HCT116 (cell line): ENCODE results near the gene KMT2C.

ENCODE experiments used
- POLR2AphosphoS5 ChIP-seq: IDR thresholded peaks from 2 replicates; pipeline ENCODE4 v1.6.1; 2011; ENCODE audit warnings: mild to moderate bottlenecking, low read depth, low read length, moderate library complexity
- SIN3A ChIP-seq: IDR thresholded peaks from 2 replicates; pipeline ENCODE4 v1.6.1; 2012; ENCODE audit warnings: low read depth
- SP1 ChIP-seq: IDR thresholded peaks from 2 replicates; pipeline ENCODE4 v1.6.1; 2012; ENCODE audit warnings: low read depth
- TF ChIP-seq, protein P1 (sequence below), 3 experiments: fragments of 200-600 bp in 1 of 3; sonication (generic) in 1 of 3; IDR thresholded peaks in 2 of 3; conservative IDR thresholded peaks in 1 of 3; 2 replicates each; pipeline ENCODE4 v1.5.1; 2012 to 2017; ENCODE audit warnings: low read depth in 2 of 3, low read length in 2 of 3, antibody characterized with exemption in 1 of 3, borderline replicate concordance in 1 of 3, control low read depth in 1 of 3, mild to moderate bottlenecking in 1 of 3, mixed read lengths in 1 of 3, mixed run types in 1 of 3, moderate library complexity in 1 of 3; ENCODE audit not compliant: insufficient read depth in 1 of 3

DNA sequence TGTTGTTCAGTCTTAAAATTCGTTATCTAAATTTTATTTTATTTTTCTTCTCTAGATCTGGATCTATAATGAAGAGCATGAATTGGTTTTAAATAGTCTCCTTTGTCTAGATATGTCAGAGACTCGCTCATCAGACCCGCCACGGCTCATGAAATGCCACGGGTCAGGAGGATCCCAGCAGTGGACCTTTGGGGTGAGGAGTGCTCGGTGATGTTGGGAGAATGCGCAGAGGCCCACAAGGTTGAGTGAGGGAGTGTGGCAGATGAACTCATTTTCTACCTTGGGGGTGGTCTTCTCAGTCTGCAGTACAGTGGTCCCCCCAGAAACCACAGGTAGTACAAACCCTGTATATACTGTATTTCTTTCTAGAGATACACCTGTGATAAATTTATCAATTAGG is 315.0 kb downstream of the KMT2C start:
- TF ChIP-seq POLR2AphosphoS5, result no peak
- TF ChIP-seq, protein P1, sequence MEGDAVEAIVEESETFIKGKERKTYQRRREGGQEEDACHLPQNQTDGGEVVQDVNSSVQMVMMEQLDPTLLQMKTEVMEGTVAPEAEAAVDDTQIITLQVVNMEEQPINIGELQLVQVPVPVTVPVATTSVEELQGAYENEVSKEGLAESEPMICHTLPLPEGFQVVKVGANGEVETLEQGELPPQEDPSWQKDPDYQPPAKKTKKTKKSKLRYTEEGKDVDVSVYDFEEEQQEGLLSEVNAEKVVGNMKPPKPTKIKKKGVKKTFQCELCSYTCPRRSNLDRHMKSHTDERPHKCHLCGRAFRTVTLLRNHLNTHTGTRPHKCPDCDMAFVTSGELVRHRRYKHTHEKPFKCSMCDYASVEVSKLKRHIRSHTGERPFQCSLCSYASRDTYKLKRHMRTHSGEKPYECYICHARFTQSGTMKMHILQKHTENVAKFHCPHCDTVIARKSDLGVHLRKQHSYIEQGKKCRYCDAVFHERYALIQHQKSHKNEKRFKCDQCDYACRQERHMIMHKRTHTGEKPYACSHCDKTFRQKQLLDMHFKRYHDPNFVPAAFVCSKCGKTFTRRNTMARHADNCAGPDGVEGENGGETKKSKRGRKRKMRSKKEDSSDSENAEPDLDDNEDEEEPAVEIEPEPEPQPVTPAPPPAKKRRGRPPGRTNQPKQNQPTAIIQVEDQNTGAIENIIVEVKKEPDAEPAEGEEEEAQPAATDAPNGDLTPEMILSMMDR (IDR thresholded peaks at IDR 0.05 in 2 of 3, conservative IDR thresholded peaks at IDR 0.05 in 1 of 3; ENCODE audit: borderline replicate concordance in 1 of 3, insufficient read depth in 1 of 3, low read depth in 2 of 3, low read length in 2 of 3), result no peak
- no peak for TF ChIP-seq SIN3A
- no peak for TF ChIP-seq SP1
